Keratinocyte (primary cell): ENCODE data around the gene SLC66A2. TPM values are rescaled to one million over a fixed set of nuclear protein-coding genes. Genes with fewer than 3 reads are reported as not detected.

Source experiments
- DNase-seq: peaks from one replicate; pipeline ENCODE4 v3.0.0-alpha.2; 2011; ENCODE audit warnings: low read depth, missing footprints, low spot score
- FAIRE-seq: peaks from 2 replicates; lab custom pipeline; 2011; peaks lifted over from hg19 to GRCh38; lab: Jason Lieb, UNC
- H2AFZ ChIP-seq: 2 replicates; pipeline ENCODE4 v1.6.0; 2012; ENCODE audit warnings: low read length, control low read depth, inconsistent platforms; ENCODE audit not compliant: control insufficient read depth
- H3K27ac ChIP-seq: 2 replicates; pipeline ENCODE4 v1.5.1; 2011; ENCODE audit warnings: low read length; ENCODE audit not compliant: control insufficient read depth, insufficient read depth
- H3K27me3 ChIP-seq: 3 replicates; pipeline ENCODE4 v1.6.0; 2011; ENCODE audit warnings: low read length; ENCODE audit not compliant: control insufficient read depth, insufficient read depth; ENCODE audit errors: extremely low read depth
- H3K36me3 ChIP-seq, 2 experiments: 2 replicates in 1 of 2; 3 replicates in 1 of 2; pipeline ENCODE4 v1.5.1; 2011; ENCODE audit warnings: low read length in 2 of 2, mild to moderate bottlenecking in 1 of 2; ENCODE audit not compliant: control insufficient read depth in 2 of 2, insufficient read depth in 2 of 2; ENCODE audit errors: extremely low read depth in 1 of 2
- H3K4me1 ChIP-seq: 3 replicates; pipeline ENCODE4 v1.5.1; 2011; ENCODE audit warnings: low read length; ENCODE audit not compliant: control insufficient read depth, insufficient read depth; ENCODE audit errors: extremely low read depth
- H3K4me2 ChIP-seq: 3 replicates; pipeline ENCODE4 v1.6.0; 2011; ENCODE audit warnings: low read depth, low read length; ENCODE audit not compliant: control insufficient read depth, insufficient read depth; ENCODE audit errors: extremely low read depth
- H3K4me3 ChIP-seq, 3 experiments: fragments of 200-600 bp in 1 of 3; sonication (generic) in 1 of 3; 2 replicates in 2 of 3; 3 replicates in 1 of 3; pipeline ENCODE4 v1.5.1; 2011 to 2016; ENCODE audit warnings: low read length in 3 of 3, mild to moderate bottlenecking in 3 of 3, control low read depth in 2 of 3, inconsistent platforms in 1 of 3, low read depth in 1 of 3, mixed read lengths in 1 of 3, mixed run types in 1 of 3, moderate library complexity in 1 of 3; ENCODE audit not compliant: control insufficient read depth in 2 of 3, insufficient read depth in 2 of 3; ENCODE audit errors: extremely low read depth in 1 of 3
- H3K79me2 ChIP-seq: 2 replicates; pipeline ENCODE4 v1.6.0; 2012; ENCODE audit warnings: low read length; ENCODE audit not compliant: control insufficient read depth, insufficient read depth
- H3K9ac ChIP-seq: 3 replicates; pipeline ENCODE4 v1.6.0; 2011; ENCODE audit warnings: low read length; ENCODE audit not compliant: control insufficient read depth, insufficient read depth; ENCODE audit errors: extremely low read depth
- H3K9me1 ChIP-seq: 3 replicates; pipeline ENCODE4 v1.6.0; 2011; ENCODE audit warnings: low read length; ENCODE audit not compliant: control insufficient read depth, insufficient read depth; ENCODE audit errors: extremely low read depth
- H3K9me3 ChIP-seq: 2 replicates; pipeline ENCODE4 v1.5.1; 2012; ENCODE audit warnings: low read depth, low read length; ENCODE audit not compliant: control insufficient read depth
- H4K20me1 ChIP-seq: 3 replicates; pipeline ENCODE4 v1.6.0; 2011; ENCODE audit warnings: low read length; ENCODE audit not compliant: control insufficient read depth, insufficient read depth; ENCODE audit errors: extremely low read depth
- CTCF ChIP-seq, 3 experiments: IDR thresholded peaks in 1 of 3; conservative IDR thresholded peaks in 1 of 3; optimal IDR thresholded peaks in 1 of 3; 2 replicates in 2 of 3; 3 replicates in 1 of 3; pipeline versions ENCODE3 to v1.5.1; 2011; ENCODE audit warnings: low read length in 3 of 3, mild to moderate bottlenecking in 3 of 3, moderate library complexity in 2 of 3, control low read depth in 1 of 3, inconsistent platforms in 1 of 3; ENCODE audit not compliant: insufficient read depth in 2 of 3; ENCODE audit errors: extremely low read depth in 1 of 3
- EZH2 ChIP-seq: IDR thresholded peaks from one replicate; pipeline ENCODE4 v1.6.1; 2012; ENCODE audit warnings: inconsistent platforms, mild to moderate bottlenecking, low read length, moderate library complexity
- dilution Hi-C: fragments of 300-500 bp; cut with MboI; formaldehyde crosslinking; loops from one replicate; pipeline ENCODE4 v1.7.0; 2020; ENCODE audit warnings: low sequenced_read_pairs; ENCODE audit not compliant: extremely low pct_ligation_motif_present
- polyA plus RNA-seq, 5 experiments: library from polyadenylated mRNA; depleted of rRNA in 3 of 5; stranded (reverse) in 3 of 5; stranded (forward) in 1 of 5; unstranded in 1 of 5; fragments of >200 nt; gene quantifications; 1 replicate in 1 of 5; 2 replicates in 3 of 5; 3 replicates in 1 of 5; pipeline versions ENCODE4 v1.2.1 to v1.2.3, GENCODE V29; 2011 to 2012; ENCODE audit warnings: missing spikeins in 2 of 5, low read depth in 1 of 5, low replicate concordance in 1 of 5

SLC66A2 gene
- polyA plus RNA-seq, 1 donor (not counting 4 experiments of a cell fraction or from before 2014, with no cell fraction given): 16.3 TPM

GRCh38 chr18:79962311-79962710, 10.9 kb upstream of the SLC66A2 start:
- dilution Hi-C loops: no loop called here
- H3K36me3 ChIP-seq: peaks cover 0 to 3% of the 10 kb centered on the region in 2 experiments
- no peaks in the 10 kb centered on the region for H3K9me1 ChIP-seq
- TF ChIP-seq EZH2 (no peak), CTCF (optimal IDR thresholded peaks at IDR 0.05 in 1 of 3, IDR thresholded peaks at IDR 0.05 in 1 of 3, conservative IDR thresholded peaks at IDR 0.05 in 1 of 3; ENCODE audit: extremely low read depth in 1 of 3, insufficient read depth in 2 of 3, low read length in 3 of 3) (no peak)
- H3K9ac ChIP-seq: peak overlapping the region; percentile 53
- H3K27me3 ChIP-seq: no peaks in the 10 kb centered on the region
- no peaks in the 10 kb centered on the region for H4K20me1 ChIP-seq
- peak overlapping the region in 2 of 3 experiments; percentile 25 to 26 for H3K4me3 ChIP-seq
- peak overlapping the region; percentile 53 for H3K27ac ChIP-seq
- peak overlapping the region; percentile 76 for H3K4me2 ChIP-seq
- peak overlapping the region; percentile 88 for H2AFZ ChIP-seq
- H3K79me2 ChIP-seq: peaks cover 9% of the 10 kb centered on the region
- FAIRE-seq: no peak
- no peaks in the 10 kb centered on the region for H3K9me3 ChIP-seq
- peaks cover 41% of the 10 kb centered on the region for H3K4me1 ChIP-seq
- DNase-seq: no peak

GRCh38 chr18:79961527-79962291, 10.3 kb upstream of the SLC66A2 start:
- peaks cover 0 to 3% of the 10 kb centered on the region in 2 experiments for H3K36me3 ChIP-seq
- H2AFZ ChIP-seq: peak overlapping the region; percentile 88
- H3K27me3 ChIP-seq: no peaks in the 10 kb centered on the region
- no peaks in the 10 kb centered on the region for H3K9me3 ChIP-seq
- peak overlapping the region; percentile 53 for H3K27ac ChIP-seq
- peak; percentile 41 for FAIRE-seq
- peak overlapping the region in 2 of 3 experiments; percentile 25 to 26 for H3K4me3 ChIP-seq
- no peaks in the 10 kb centered on the region for H3K9me1 ChIP-seq
- TF ChIP-seq EZH2 (no peak), CTCF (optimal IDR thresholded peaks at IDR 0.05 in 1 of 3, IDR thresholded peaks at IDR 0.05 in 1 of 3, conservative IDR thresholded peaks at IDR 0.05 in 1 of 3; ENCODE audit: extremely low read depth in 1 of 3, insufficient read depth in 2 of 3, low read length in 3 of 3) (peak in 1 of 3 experiments; percentile 13)
- peak overlapping the region; percentile 53 for H3K9ac ChIP-seq
- peak overlapping the region; percentile 76 for H3K4me2 ChIP-seq
- peaks cover 41% of the 10 kb centered on the region for H3K4me1 ChIP-seq
- H4K20me1 ChIP-seq: no peaks in the 10 kb centered on the region
- dilution Hi-C loops: no loop called here
- peaks cover 7% of the 10 kb centered on the region for H3K79me2 ChIP-seq
- no peak for DNase-seq
